HFFc6 (cell line): ENCODE results near the gene GALNT10. TPM values are rescaled to one million over a fixed set of nuclear protein-coding genes. Genes with fewer than 3 reads are reported as not detected.

Source experiments
- DNase-seq: peaks from one replicate; pipeline ENCODE4 v3.0.0-alpha.2; 2018
- H3K27ac Mint-ChIP-seq: 2 replicates; pipeline ENCODE4 v1.8.0; 2020; ENCODE audit warnings: mild to moderate bottlenecking, mixed read lengths
- H3K27me3 Mint-ChIP-seq: 2 replicates; pipeline ENCODE4 v1.8.0; 2021; ENCODE audit warnings: mild to moderate bottlenecking, moderate library complexity, mixed read lengths; ENCODE audit not compliant: insufficient read depth
- H3K36me3 Mint-ChIP-seq: 2 replicates; pipeline ENCODE4 v1.8.0; 2021; ENCODE audit warnings: low read depth, mixed read lengths
- H3K4me1 Mint-ChIP-seq: 2 replicates; pipeline ENCODE4 v1.8.0; 2020; ENCODE audit warnings: low read depth, mixed read lengths
- H3K4me3 Mint-ChIP-seq: 2 replicates; pipeline ENCODE4 v1.8.0; 2020; ENCODE audit warnings: mild to moderate bottlenecking, moderate library complexity, mixed read lengths
- H3K9me3 Mint-ChIP-seq: 2 replicates; pipeline ENCODE4 v1.8.0; 2020; ENCODE audit warnings: mild to moderate bottlenecking, mixed read lengths
- CTCF ChIP-seq: fragments of 200-600 bp; sonication (generic); IDR thresholded peaks from 2 replicates; pipeline ENCODE4 v1.5.0; 2021; ENCODE audit warnings: antibody characterized with exemption, mild to moderate bottlenecking
- total RNA-seq, 6 experiments: library from RNA; stranded (reverse); fragmentation: NEBNext Ultra II Directional; extraction: Animal tissue kit (Norgen Biotek cat#: 25700); gene quantifications; 2 replicates in 1 of 6; 3 replicates in 5 of 6; pipeline ENCODE4 v1.2.3, GENCODE V29; 2021

Gene GALNT10
- total RNA-seq, 6 experiments from 2014 or later: 129 to 161 (median 157) TPM

GRCh38 chr5:154451957-154452356 is 261.4 kb downstream of the GALNT10 start:
- H3K36me3 Mint-ChIP-seq: peaks cover 13% of the 10 kb centered on the region; the same call in 1 of the 2 replicates
- no peak for TF ChIP-seq CTCF
- no peak overlapping the region for H3K27ac Mint-ChIP-seq
- H3K4me1 Mint-ChIP-seq: peaks cover 39% of the 10 kb centered on the region
- no peaks in the 10 kb centered on the region for H3K9me3 Mint-ChIP-seq
- H3K4me3 Mint-ChIP-seq: no peak overlapping the region
- H3K27me3 Mint-ChIP-seq: no peaks in the 10 kb centered on the region; the same call in 1 of the 2 replicates
- no peak for DNase-seq

DNA sequence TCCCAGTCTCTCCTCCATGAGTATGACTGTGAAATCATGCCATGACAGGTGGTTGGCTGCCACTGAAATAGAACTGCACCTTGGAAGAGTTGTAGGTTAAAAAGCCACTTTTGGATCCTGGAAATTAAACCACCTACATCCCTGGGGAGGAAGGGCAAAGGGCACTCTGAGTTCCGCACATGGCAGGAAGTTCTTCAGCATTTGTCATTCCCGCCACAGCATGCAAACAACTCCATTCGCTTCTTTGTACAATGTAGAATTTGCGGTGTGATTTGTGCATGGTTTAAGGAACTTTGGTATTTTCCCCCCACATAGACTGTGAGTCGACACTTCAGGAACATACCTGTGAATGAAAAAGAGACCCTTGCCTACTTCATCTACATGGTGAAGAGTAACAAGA is 265.1 kb downstream of the GALNT10 start:
- H3K4me3 Mint-ChIP-seq: no peak overlapping the region
- TF ChIP-seq CTCF: no peak
- H3K27me3 Mint-ChIP-seq: no peaks in the 10 kb centered on the region; the same call in 1 of the 2 replicates
- no peak for DNase-seq
- no peaks in the 10 kb centered on the region for H3K9me3 Mint-ChIP-seq
- no peak overlapping the region for H3K27ac Mint-ChIP-seq
- H3K4me1 Mint-ChIP-seq: peaks cover 3% of the 10 kb centered on the region
- H3K36me3 Mint-ChIP-seq: peaks cover 19% of the 10 kb centered on the region; the same call in 1 of the 2 replicates

DNA sequence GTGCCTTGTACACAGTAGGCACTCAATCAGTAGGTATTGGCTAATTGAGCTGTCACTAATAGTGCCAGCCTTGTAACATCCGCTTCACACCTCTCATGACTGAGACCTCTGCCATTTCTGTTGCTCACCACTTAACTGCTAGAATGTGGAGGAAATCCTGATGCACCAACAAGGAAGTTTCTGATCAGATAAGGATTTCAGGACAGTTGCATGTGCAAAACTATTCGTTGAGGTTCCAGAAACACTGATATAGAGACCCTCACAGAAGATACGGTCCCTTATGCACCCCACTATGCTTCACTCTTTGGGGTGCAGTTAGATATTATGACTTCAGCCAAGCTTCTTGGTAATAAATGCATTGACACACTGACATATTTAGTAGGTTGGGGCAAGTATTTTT is 266.0 kb downstream of the GALNT10 start:
- Mint-ChIP-seq H3K27me3 (no peaks in the 10 kb centered on the region; the same call in 1 of the 2 replicates), H3K4me3 (no peak overlapping the region), H3K36me3 (peaks cover 19% of the 10 kb centered on the region; the same call in 1 of the 2 replicates), H3K4me1 (no peaks in the 10 kb centered on the region), H3K9me3 (no peaks in the 10 kb centered on the region), H3K27ac (no peak overlapping the region)
- no peak for TF ChIP-seq CTCF
- DNase-seq: no peak

GRCh38 chr5:154459015-154459414 is 268.5 kb downstream of the GALNT10 start:
- no peak for TF ChIP-seq CTCF
- Mint-ChIP-seq H3K27me3 (no peaks in the 10 kb centered on the region; the same call in 1 of the 2 replicates), H3K4me3 (no peak overlapping the region), H3K9me3 (no peaks in the 10 kb centered on the region), H3K36me3 (peaks cover 19% of the 10 kb centered on the region; the same call in 1 of the 2 replicates), H3K4me1 (no peaks in the 10 kb centered on the region), H3K27ac (no peak overlapping the region)
- DNase-seq: no peak

- peaks cover 6% of the 10 kb centered on the region for H3K4me1 Mint-ChIP-seq
- peaks cover 19% of the 10 kb centered on the region; the same call in 1 of the 2 replicates for H3K36me3 Mint-ChIP-seq
- TF ChIP-seq CTCF: no peak
- no peaks in the 10 kb centered on the region; the same call in 1 of the 2 replicates for H3K27me3 Mint-ChIP-seq
- no peaks in the 10 kb centered on the region for H3K9me3 Mint-ChIP-seq
- no peak for DNase-seq
- no peak overlapping the region for H3K4me3 Mint-ChIP-seq
- H3K27ac Mint-ChIP-seq: no peak overlapping the region
These were observed 269.6 kb downstream of the GALNT10 start for GRCh38 chr5:154460172-154460571.
